Stimulated activated CD8-positive, alpha-beta memory T cell treated with anti-CD3 and anti-CD28 coated beads, Interleukin-12 subunit alpha, Interleukin-12 subunit beta, amount 100 ng/mL, for 4 hours (primary cell): ENCODE results near the gene GRID1.

Source experiments
- DNase-seq: peaks from one replicate; pipeline ENCODE4 v3.0.0-alpha.2; 2020; ENCODE audit warnings: low read depth

Gene GRID1

GRCh38 chr10:86291616-86292340, 74.8 kb downstream of the GRID1 start:
- no peak for DNase-seq

GRCh38 chr10:86290933-86291615, 75.5 kb downstream of the GRID1 start:
- no peak for DNase-seq

GRCh38 chr10:86289577-86289868, 77.1 kb downstream of the GRID1 start:
- no peak for DNase-seq

- no peak for DNase-seq
Observed at GRCh38 chr10:86288695-86289576, 77.7 kb downstream of the GRID1 start.

- no peak for DNase-seq
Observed at GRCh38 chr10:86287966-86288579, 78.5 kb downstream of the GRID1 start.

GRCh38 chr10:86287110-86287793, 79.3 kb downstream of the GRID1 start:
- DNase-seq = no peak

- no peak for DNase-seq
Observed at GRCh38 chr10:86286236-86287109, 80.1 kb downstream of the GRID1 start.

GRCh38 chr10:86285136-86285790, 81.3 kb downstream of the GRID1 start:
- no peak for DNase-seq

- no peak for DNase-seq
Observed at GRCh38 chr10:86284355-86285105, 82.1 kb downstream of the GRID1 start.

GRCh38 chr10:86283466-86284287, 82.9 kb downstream of the GRID1 start:
- no peak for DNase-seq

GRCh38 chr10:86282664-86283465, 83.7 kb downstream of the GRID1 start:
- no peak for DNase-seq

GRCh38 chr10:86281396-86281795, 85.2 kb downstream of the GRID1 start:
- DNase-seq = no peak

GRCh38 chr10:86269332-86269731, 97.3 kb downstream of the GRID1 start:
- DNase-seq = no peak

- no peak for DNase-seq
Observed at GRCh38 chr10:86267286-86268195, 99.1 kb downstream of the GRID1 start.

- DNase-seq = no peak
Observed at GRCh38 chr10:86266446-86267242, 100.0 kb downstream of the GRID1 start.

- DNase-seq = no peak
Observed at GRCh38 chr10:86265895-86266259, 100.7 kb downstream of the GRID1 start.
